Smooth muscle cell (in vitro differentiated cells): ENCODE data around the gene ACD. TPM values are rescaled to one million over a fixed set of nuclear protein-coding genes. Genes with fewer than 3 reads are reported as not detected.

Experiments used
- DNase-seq: peaks from one replicate; lab custom pipeline; 2025; ENCODE audit not compliant: unreplicated experiment; lab: John Stamatoyannopoulos, UW
- H2AFZ ChIP-seq: fragments of 200-600 bp; sonication (generic); 2 replicates; pipeline ENCODE4 v1.6.0; 2016; ENCODE audit warnings: antibody characterized with exemption, low read depth, mild to moderate bottlenecking
- H3F3A ChIP-seq: fragments of 200-600 bp; sonication (generic); 2 replicates; pipeline ENCODE4 v1.6.0; 2017; ENCODE audit warnings: antibody characterized with exemption, low read depth
- H3K27ac ChIP-seq: fragments of 200-600 bp; sonication (generic); 2 replicates; pipeline ENCODE4 v1.5.1; 2016; ENCODE audit warnings: low read depth, mild to moderate bottlenecking
- H3K27me3 ChIP-seq: fragments of 200-600 bp; sonication (generic); 2 replicates; pipeline ENCODE4 v1.6.1; 2016; ENCODE audit warnings: low read depth, mild to moderate bottlenecking
- H3K36me3 ChIP-seq: fragments of 200-600 bp; sonication (generic); 2 replicates; pipeline ENCODE4 v1.5.1; 2016; ENCODE audit warnings: low read depth
- H3K4me1 ChIP-seq: fragments of 200-600 bp; sonication (generic); 2 replicates; pipeline ENCODE4 v1.5.1; 2016; ENCODE audit warnings: low read depth
- H3K4me2 ChIP-seq: fragments of 200-600 bp; sonication (generic); 2 replicates; pipeline ENCODE4 v1.6.0; 2016; ENCODE audit warnings: mild to moderate bottlenecking
- H3K4me3 ChIP-seq: fragments of 200-600 bp; sonication (generic); 2 replicates; pipeline ENCODE4 v1.5.1; 2016; ENCODE audit warnings: mild to moderate bottlenecking
- H3K79me2 ChIP-seq: fragments of 200-600 bp; sonication (generic); 2 replicates; pipeline ENCODE4 v1.6.0; 2016; ENCODE audit warnings: low read depth, mild to moderate bottlenecking
- H3K9ac ChIP-seq: fragments of 200-600 bp; sonication (generic); 2 replicates; pipeline ENCODE4 v1.6.0; 2016; ENCODE audit warnings: low read depth
- H3K9me3 ChIP-seq: fragments of 200-600 bp; sonication (generic); replicated peaks from 2 replicates; pipeline ENCODE4 v1.5.1; 2016; ENCODE audit warnings: low read depth
- H4K20me1 ChIP-seq: fragments of 200-600 bp; sonication (generic); 2 replicates; pipeline ENCODE4 v1.6.0; 2016; ENCODE audit warnings: low read depth
- WGBS: methylation state at CpG from one replicate; pipeline ENCODE4 v1.1.7; 2016; ENCODE audit warnings: low lambda C conversion rate; 5-methylcytosine and 5-hydroxymethylcytosine counted together
- polyA plus RNA-seq: library from polyadenylated mRNA; unstranded; fragments of >200 nt; fragmentation: Nextera tagmentation; extraction: Ambion mirVana; gene quantifications from 2 replicates; pipeline ENCODE4 v1.2.1, GENCODE V29; 2016
- total RNA-seq: library from RNA; depleted of rRNA; stranded (reverse); fragments of >200 nt; gene quantifications from 2 replicates; pipeline ENCODE4 v1.2.3, GENCODE V29; 2014
- TF ChIP-seq, protein P1 (sequence below): fragments of 200-600 bp; sonication (generic); IDR thresholded peaks from 2 replicates; pipeline ENCODE4 v1.5.1; 2017; ENCODE audit warnings: borderline replicate concordance, mild to moderate bottlenecking, antibody characterized with exemption; ENCODE audit not compliant: insufficient read depth, poor library complexity, severe bottlenecking

The ACD gene
- total and polyA plus RNA-seq, 2 experiments from 2014 or later: 21.9 to 31.7 TPM

DNA sequence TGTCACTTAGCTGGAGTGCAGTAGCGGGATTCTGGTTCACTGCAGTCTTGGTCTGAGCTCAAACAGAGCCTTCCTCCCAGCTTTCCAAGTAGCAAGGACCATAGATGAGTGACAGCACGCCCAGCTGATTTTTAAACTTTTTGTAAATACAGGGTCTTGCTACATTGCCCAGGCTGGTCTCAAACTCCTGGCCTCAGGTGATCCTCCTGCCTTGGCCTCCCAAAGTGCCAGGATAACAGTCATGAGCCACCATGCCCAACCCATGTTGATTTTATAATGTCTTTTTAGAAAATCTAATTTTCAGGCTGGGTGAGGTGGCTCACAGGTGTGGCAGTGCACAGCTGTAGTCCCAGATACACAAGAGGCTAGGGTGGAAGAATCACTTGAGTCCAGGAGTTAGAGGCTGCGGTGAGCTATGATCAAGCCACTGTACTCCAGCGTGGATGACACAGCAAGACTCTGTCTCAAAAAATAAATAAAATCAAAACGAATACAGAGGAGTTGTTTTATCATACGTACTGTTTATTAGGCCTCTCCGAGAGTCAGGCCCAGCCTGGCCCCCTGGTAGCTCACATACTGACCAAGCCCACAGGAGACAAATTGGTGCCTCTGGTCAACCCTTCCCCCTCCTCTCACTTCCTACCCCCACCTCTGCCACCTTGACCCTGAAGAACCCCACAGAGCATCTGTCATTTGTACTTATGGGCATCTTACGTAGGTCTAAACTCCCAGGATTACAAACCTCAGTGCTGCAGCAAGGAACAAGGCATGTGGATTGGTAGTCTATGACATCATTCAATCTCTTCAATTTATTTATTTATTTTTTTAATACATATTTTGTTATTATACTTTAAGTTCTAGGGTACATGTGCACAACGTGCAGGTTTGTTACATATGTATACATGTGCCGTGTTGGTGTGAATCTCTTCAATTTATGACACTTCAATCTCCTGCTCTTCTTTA lies 20.2 kb upstream of the ACD start:
- WGBS: 97% methylated on average over 10 of the region's 10 CpGs
- TF ChIP-seq, protein P1, sequence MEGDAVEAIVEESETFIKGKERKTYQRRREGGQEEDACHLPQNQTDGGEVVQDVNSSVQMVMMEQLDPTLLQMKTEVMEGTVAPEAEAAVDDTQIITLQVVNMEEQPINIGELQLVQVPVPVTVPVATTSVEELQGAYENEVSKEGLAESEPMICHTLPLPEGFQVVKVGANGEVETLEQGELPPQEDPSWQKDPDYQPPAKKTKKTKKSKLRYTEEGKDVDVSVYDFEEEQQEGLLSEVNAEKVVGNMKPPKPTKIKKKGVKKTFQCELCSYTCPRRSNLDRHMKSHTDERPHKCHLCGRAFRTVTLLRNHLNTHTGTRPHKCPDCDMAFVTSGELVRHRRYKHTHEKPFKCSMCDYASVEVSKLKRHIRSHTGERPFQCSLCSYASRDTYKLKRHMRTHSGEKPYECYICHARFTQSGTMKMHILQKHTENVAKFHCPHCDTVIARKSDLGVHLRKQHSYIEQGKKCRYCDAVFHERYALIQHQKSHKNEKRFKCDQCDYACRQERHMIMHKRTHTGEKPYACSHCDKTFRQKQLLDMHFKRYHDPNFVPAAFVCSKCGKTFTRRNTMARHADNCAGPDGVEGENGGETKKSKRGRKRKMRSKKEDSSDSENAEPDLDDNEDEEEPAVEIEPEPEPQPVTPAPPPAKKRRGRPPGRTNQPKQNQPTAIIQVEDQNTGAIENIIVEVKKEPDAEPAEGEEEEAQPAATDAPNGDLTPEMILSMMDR: no peak
- Histone ChIP-seq H3K79me2 (no peaks in the 10 kb centered on the region), H3F3A (no peaks in the 10 kb centered on the region), H3K36me3 (no peaks in the 10 kb centered on the region), H3K4me2 (no peak overlapping the region), H3K4me1 (no peaks in the 10 kb centered on the region), H3K4me3 (no peak overlapping the region), H3K9me3 (no peaks in the 10 kb centered on the region), H3K27me3 (no peaks in the 10 kb centered on the region), H2AFZ (no peak overlapping the region), H4K20me1 (no peaks in the 10 kb centered on the region), H3K27ac (no peak overlapping the region), H3K9ac (no peak overlapping the region)
- DNase-seq: no peak

DNA sequence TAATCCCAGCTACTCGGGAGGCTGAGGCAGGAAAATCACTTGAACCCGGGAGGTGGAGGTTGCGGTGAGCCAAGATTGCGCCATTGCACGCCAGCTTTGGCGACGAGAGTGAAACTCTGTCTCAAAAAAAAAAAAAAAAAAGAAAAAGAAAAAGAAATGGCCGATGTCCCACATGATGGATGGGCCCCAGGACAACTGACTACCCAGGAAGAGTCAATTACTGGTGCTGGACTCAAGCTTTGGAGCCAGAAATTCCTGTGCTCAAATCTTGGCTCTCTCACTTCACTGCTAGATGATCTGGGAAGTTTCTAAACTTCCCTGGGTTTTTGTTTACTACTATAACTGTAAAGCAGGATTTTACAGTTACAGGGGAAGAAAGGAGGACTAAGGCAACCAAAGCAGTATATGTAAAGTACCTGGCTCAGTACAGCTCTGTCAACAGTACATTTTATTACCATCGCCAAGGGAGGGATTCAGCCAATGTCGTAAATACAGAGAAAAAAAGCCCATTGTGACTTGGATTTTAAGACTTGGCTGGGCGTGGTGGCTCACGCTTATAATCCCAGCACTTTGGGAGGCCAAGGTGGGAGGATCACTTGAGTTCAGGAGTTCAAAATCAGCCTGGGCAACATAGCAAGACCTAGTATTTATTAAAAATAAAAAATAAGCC lies 18.4 kb upstream of the ACD start:
- Histone ChIP-seq H2AFZ (no peak overlapping the region), H3K79me2 (no peaks in the 10 kb centered on the region), H3K4me2 (no peak overlapping the region), H3K9me3 (no peaks in the 10 kb centered on the region), H3K9ac (no peak overlapping the region), H3K27ac (peak overlapping the region; percentile 52), H3K36me3 (no peaks in the 10 kb centered on the region), H4K20me1 (no peaks in the 10 kb centered on the region), H3K4me3 (no peak overlapping the region), H3K4me1 (no peaks in the 10 kb centered on the region), H3K27me3 (no peaks in the 10 kb centered on the region), H3F3A (no peaks in the 10 kb centered on the region)
- no peak for DNase-seq
- TF ChIP-seq, protein P1: no peak
- 87% methylated on average over 9 of the region's 12 CpGs for WGBS

DNA sequence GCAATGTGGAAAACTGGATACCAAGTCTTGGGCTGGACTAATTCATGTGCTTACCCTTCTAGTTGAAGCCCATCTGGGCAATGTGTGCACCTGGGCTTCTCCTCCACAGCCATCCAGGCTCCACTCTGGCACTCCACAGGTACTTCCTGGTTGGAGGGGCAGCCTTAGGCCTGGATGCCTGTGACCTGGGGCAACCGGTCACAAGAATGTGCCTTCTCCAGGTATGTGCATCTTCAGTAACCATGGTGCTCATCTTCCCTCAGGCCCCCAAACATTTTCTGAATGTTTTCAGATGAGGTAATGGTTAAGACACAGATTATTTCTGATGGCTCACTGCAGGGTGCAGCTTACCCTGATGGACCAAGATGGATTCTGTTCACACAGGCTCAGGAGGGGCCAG lies 17.7 kb upstream of the ACD start:
- Histone ChIP-seq H3K4me2 (no peak overlapping the region), H3K4me1 (no peaks in the 10 kb centered on the region), H3K9me3 (no peaks in the 10 kb centered on the region), H4K20me1 (no peaks in the 10 kb centered on the region), H3K27me3 (no peaks in the 10 kb centered on the region), H3K4me3 (no peak overlapping the region), H3K9ac (no peak overlapping the region), H3F3A (no peaks in the 10 kb centered on the region), H3K27ac (peak overlapping the region; percentile 63), H3K36me3 (no peaks in the 10 kb centered on the region), H3K79me2 (no peaks in the 10 kb centered on the region), H2AFZ (no peak overlapping the region)
- 50% methylated on average over 1 of the region's 1 CpG for WGBS
- no peak for DNase-seq
- TF ChIP-seq, protein P1: no peak
